ENCODE results near the gene PPM1L.

- TF ChIP-seq ZFP30 (CRISPR knock-in tag; IDR thresholded peaks at IDR 0.05) (no peak), ARNTL (CRISPR knock-in tag; IDR thresholded peaks at IDR 0.05; ENCODE audit: borderline replicate concordance, low read depth) (no peak), ZNF8 (CRISPR knock-in tag; IDR thresholded peaks at IDR 0.05) (no peak), RARB (CRISPR knock-in tag; IDR thresholded peaks at IDR 0.05) (no peak), ESRRG (CRISPR knock-in tag; IDR thresholded peaks at IDR 0.05) (no peak), ZFP3 (CRISPR knock-in tag; IDR thresholded peaks at IDR 0.05) (no peak), SNAI2 (CRISPR knock-in tag; IDR thresholded peaks at IDR 0.05) (no peak), TOX (CRISPR knock-in tag; IDR thresholded peaks at IDR 0.05; ENCODE audit: borderline replicate concordance) (no peak), ISL1 (CRISPR knock-in tag; IDR thresholded peaks at IDR 0.05) (no peak)
- TF ChIP-seq, protein P1, sequence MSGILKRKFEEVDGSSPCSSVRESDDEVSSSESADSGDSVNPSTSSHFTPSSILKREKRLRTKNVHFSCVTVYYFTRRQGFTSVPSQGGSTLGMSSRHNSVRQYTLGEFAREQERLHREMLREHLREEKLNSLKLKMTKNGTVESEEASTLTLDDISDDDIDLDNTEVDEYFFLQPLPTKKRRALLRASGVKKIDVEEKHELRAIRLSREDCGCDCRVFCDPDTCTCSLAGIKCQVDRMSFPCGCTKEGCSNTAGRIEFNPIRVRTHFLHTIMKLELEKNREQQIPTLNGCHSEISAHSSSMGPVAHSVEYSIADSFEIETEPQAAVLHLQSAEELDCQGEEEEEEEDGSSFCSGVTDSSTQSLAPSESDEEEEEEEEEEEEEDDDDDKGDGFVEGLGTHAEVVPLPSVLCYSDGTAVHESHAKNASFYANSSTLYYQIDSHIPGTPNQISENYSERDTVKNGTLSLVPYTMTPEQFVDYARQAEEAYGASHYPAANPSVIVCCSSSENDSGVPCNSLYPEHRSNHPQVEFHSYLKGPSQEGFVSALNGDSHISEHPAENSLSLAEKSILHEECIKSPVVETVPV (CRISPR knock-in tag; IDR thresholded peaks at IDR 0.05), result no peak
These were observed 52.8 kb downstream of the PPM1L start for GRCh38 chr3:160808838-160809237.

Measured in SK-N-SH treated with all-trans-retinoic acid at 6 μM for 48 hours (cell line).